HepG2 (cell line): Measurements from ENCODE around the gene MYL6B. TPM values are rescaled to one million over a fixed set of nuclear protein-coding genes. Genes with fewer than 3 reads are reported as not detected.

Source experiments
- CHD4 ChIP-seq: fragments of 200-600 bp; sonication (generic); IDR thresholded peaks from 2 replicates; pipeline ENCODE4 v1.7.0; 2017; ENCODE audit warnings: mild to moderate bottlenecking, low read length, borderline replicate concordance
- GATAD1 ChIP-seq: IDR thresholded peaks from 2 replicates; pipeline ENCODE4 v1.6.1; 2016; ENCODE audit warnings: missing genetic modification reagents, missing compliant biosample characterization
- KDM2A ChIP-seq: sonication (generic); formaldehyde crosslinking; IDR thresholded peaks from 2 replicates; pipeline ENCODE4 v1.4.0; 2020; ENCODE audit warnings: low read depth, missing genetic modification reagents, borderline replicate concordance
- KLF15 ChIP-seq: sonication (generic); formaldehyde crosslinking; IDR thresholded peaks from 2 replicates; pipeline ENCODE4 v1.8.1; 2023; ENCODE audit warnings: borderline replicate concordance, mild to moderate bottlenecking, inconsistent platforms, missing genetic modification reagents, mixed read lengths
- MAF1 ChIP-seq: sonication (generic); formaldehyde crosslinking; IDR thresholded peaks from 2 replicates; pipeline ENCODE4 v1.5.0; 2020; ENCODE audit warnings: missing genetic modification reagents, borderline replicate concordance
- REXO4 ChIP-seq: sonication (generic); formaldehyde crosslinking; IDR thresholded peaks from 2 replicates; pipeline ENCODE4 v1.8.0; 2022; ENCODE audit warnings: missing genetic modification reagents, mild to moderate bottlenecking, borderline replicate concordance
- THYN1 ChIP-seq: sonication (generic); formaldehyde crosslinking; IDR thresholded peaks from 2 replicates; pipeline ENCODE4 v1.8.1; 2023; ENCODE audit warnings: low read depth, mild to moderate bottlenecking, moderate library complexity, missing genetic modification reagents, borderline replicate concordance
- YEATS2 ChIP-seq: sonication (generic); formaldehyde crosslinking; IDR thresholded peaks from 2 replicates; pipeline ENCODE4 v1.4.0; 2020; ENCODE audit warnings: missing genetic modification reagents, borderline replicate concordance
- ZNF230 ChIP-seq: sonication (generic); formaldehyde crosslinking; IDR thresholded peaks from 2 replicates; pipeline ENCODE4 v1.4.0; 2020; ENCODE audit warnings: mild to moderate bottlenecking, missing genetic modification reagents
- ZNF496 ChIP-seq: sonication (generic); formaldehyde crosslinking; IDR thresholded peaks from 2 replicates; pipeline ENCODE4 v1.8.1; 2023; ENCODE audit warnings: mild to moderate bottlenecking, moderate library complexity, missing genetic modification reagents; ENCODE audit not compliant: insufficient replicate concordance
- ZNF629 ChIP-seq: sonication (generic); formaldehyde crosslinking; conservative IDR thresholded peaks from 2 replicates; pipeline ENCODE4 v1.5.0; 2020; ENCODE audit warnings: missing genetic modification reagents
- ZNF780A ChIP-seq: sonication (generic); formaldehyde crosslinking; IDR thresholded peaks from 2 replicates; pipeline ENCODE4 v1.8.0; 2022; ENCODE audit warnings: mild to moderate bottlenecking, missing genetic modification reagents, moderate library complexity
- ZSCAN21 ChIP-seq: sonication (generic); formaldehyde crosslinking; IDR thresholded peaks from 2 replicates; pipeline ENCODE4 v1.8.0; 2022; ENCODE audit warnings: mild to moderate bottlenecking, missing genetic modification reagents, moderate library complexity, borderline replicate concordance
- polyA plus RNA-seq, 8 experiments: library from polyadenylated mRNA; depleted of rRNA in 3 of 8; stranded (reverse) in 7 of 8; unstranded in 1 of 8; fragments of >200 nt; fragmentation: Illumina TruSeq in 4 of 8; extraction: Trizol in 4 of 8; gene quantifications; 2 replicates each; pipeline versions ENCODE4 v1.2.1 to v1.2.3, GENCODE V29; 2011 to 2016; ENCODE audit warnings: low read depth in 4 of 8, missing spikeins in 1 of 8, mixed read lengths in 1 of 8; ENCODE audit not compliant: insufficient read depth in 1 of 8
- total RNA-seq, 5 experiments: library from RNA; depleted of rRNA; stranded (reverse); fragments of >200 nt; fragmentation: Illumina TruSeq; extraction: Trizol; gene quantifications; 2 replicates each; pipeline ENCODE4 v1.2.3, GENCODE V29; 2016; ENCODE audit warnings: low read depth in 1 of 5
- TF ChIP-seq, protein P1 (sequence below): sonication (generic); formaldehyde crosslinking; IDR thresholded peaks from 2 replicates; pipeline ENCODE4 v1.4.0; 2020; ENCODE audit warnings: low read depth, mild to moderate bottlenecking, missing genetic modification reagents
- TF ChIP-seq, protein P2 (sequence below): fragments of 450-650 bp; IDR thresholded peaks from 2 replicates; pipeline ENCODE4 v1.6.1; 2017; ENCODE audit warnings: mild to moderate bottlenecking
- TF ChIP-seq, protein P3 (sequence below): sonication (generic); formaldehyde crosslinking; IDR thresholded peaks from 2 replicates; pipeline ENCODE4 v1.4.0; 2020; ENCODE audit warnings: mild to moderate bottlenecking, missing genetic modification reagents
- TF ChIP-seq, protein P4 (sequence below), 2 experiments: sonication (generic) in 1 of 2; formaldehyde crosslinking in 1 of 2; IDR thresholded peaks; 2 replicates each; pipeline versions ENCODE4 v1.4.0 to v1.6.1; 2018 to 2020; ENCODE audit warnings: missing genetic modification reagents in 2 of 2, borderline replicate concordance in 1 of 2, low read depth in 1 of 2, mild to moderate bottlenecking in 1 of 2, missing biosample characterization in 1 of 2

Gene MYL6B
- total and polyA plus RNA-seq, 2 of the 13 experiments (the other 11 are each of a cell fraction or from before 2014, with no cell fraction given), result 75.7 to 88.7 TPM

DNA sequence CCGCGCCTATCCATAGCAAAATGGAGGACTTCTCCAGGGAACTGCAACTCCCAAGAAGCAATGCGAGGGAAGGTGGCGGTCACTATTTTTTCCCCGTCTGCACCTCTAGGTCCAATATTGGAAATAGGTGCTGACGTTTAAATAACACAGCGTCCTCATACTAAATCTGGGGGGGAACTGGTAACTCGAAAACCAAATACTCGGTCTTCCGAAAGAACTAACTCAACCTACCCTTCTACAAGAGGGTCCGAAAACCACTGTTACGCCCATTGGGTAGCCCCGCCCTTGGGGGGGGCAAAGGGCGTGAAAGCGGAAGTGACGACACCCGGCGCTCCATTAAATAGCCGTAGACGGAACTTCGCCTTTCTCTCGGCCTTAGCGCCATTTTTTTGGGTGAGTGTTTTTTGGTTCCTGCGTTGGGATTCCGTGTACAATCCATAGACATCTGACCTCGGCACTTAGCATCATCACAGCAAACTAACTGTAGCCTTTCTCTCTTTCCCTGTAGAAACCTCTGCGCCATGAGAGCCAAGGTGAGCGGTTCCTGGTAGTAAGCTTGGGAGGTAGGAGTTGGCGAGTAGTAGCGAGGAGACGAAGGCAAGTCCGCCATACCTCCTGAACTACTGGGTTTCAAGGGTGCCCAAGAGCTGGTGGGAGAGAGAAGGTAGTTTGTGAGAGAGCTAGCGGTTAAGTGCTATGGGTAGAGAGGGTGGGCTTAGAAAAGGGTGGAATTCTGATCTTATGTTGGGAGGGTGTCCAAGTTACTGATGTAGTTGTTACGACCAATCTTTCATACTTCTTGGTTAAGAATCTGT is 35.9 kb upstream of the MYL6B start, which contains the start of gene RPL41 (continued):
- TF ChIP-seq ZNF496 (CRISPR knock-in tag), result no peak
- peak; percentile 62; the same call in 1 of the 2 replicates for TF ChIP-seq GATAD1 (CRISPR knock-in tag)
- no peak for TF ChIP-seq MAF1 (CRISPR knock-in tag)
- TF ChIP-seq, protein P1, sequence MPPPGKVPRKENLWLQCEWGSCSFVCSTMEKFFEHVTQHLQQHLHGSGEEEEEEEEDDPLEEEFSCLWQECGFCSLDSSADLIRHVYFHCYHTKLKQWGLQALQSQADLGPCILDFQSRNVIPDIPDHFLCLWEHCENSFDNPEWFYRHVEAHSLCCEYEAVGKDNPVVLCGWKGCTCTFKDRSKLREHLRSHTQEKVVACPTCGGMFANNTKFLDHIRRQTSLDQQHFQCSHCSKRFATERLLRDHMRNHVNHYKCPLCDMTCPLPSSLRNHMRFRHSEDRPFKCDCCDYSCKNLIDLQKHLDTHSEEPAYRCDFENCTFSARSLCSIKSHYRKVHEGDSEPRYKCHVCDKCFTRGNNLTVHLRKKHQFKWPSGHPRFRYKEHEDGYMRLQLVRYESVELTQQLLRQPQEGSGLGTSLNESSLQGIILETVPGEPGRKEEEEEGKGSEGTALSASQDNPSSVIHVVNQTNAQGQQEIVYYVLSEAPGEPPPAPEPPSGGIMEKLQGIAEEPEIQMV (CRISPR knock-in tag), result peak; percentile 73
- no peak for TF ChIP-seq ZNF780A (CRISPR knock-in tag)
- no peak for TF ChIP-seq THYN1 (CRISPR knock-in tag)
- TF ChIP-seq ZNF629 (CRISPR knock-in tag), result 0 out of 2 replicates have a peak, but pooled peaks have one; percentile 24
- TF ChIP-seq, protein P2, sequence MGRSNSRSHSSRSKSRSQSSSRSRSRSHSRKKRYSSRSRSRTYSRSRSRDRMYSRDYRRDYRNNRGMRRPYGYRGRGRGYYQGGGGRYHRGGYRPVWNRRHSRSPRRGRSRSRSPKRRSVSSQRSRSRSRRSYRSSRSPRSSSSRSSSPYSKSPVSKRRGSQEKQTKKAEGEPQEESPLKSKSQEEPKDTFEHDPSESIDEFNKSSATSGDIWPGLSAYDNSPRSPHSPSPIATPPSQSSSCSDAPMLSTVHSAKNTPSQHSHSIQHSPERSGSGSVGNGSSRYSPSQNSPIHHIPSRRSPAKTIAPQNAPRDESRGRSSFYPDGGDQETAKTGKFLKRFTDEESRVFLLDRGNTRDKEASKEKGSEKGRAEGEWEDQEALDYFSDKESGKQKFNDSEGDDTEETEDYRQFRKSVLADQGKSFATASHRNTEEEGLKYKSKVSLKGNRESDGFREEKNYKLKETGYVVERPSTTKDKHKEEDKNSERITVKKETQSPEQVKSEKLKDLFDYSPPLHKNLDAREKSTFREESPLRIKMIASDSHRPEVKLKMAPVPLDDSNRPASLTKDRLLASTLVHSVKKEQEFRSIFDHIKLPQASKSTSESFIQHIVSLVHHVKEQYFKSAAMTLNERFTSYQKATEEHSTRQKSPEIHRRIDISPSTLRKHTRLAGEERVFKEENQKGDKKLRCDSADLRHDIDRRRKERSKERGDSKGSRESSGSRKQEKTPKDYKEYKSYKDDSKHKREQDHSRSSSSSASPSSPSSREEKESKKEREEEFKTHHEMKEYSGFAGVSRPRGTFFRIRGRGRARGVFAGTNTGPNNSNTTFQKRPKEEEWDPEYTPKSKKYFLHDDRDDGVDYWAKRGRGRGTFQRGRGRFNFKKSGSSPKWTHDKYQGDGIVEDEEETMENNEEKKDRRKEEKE, result no peak
- peak; percentile 66; the same call in 1 of the 2 replicates for TF ChIP-seq KDM2A (CRISPR knock-in tag)
- no peak for TF ChIP-seq ZSCAN21
- TF ChIP-seq ZNF230 (CRISPR knock-in tag), result peak; percentile 93; the same call in 1 of the 2 replicates
- no peak for TF ChIP-seq CHD4
- peak; percentile 99 for TF ChIP-seq YEATS2 (CRISPR knock-in tag)
- TF ChIP-seq, protein P3, sequence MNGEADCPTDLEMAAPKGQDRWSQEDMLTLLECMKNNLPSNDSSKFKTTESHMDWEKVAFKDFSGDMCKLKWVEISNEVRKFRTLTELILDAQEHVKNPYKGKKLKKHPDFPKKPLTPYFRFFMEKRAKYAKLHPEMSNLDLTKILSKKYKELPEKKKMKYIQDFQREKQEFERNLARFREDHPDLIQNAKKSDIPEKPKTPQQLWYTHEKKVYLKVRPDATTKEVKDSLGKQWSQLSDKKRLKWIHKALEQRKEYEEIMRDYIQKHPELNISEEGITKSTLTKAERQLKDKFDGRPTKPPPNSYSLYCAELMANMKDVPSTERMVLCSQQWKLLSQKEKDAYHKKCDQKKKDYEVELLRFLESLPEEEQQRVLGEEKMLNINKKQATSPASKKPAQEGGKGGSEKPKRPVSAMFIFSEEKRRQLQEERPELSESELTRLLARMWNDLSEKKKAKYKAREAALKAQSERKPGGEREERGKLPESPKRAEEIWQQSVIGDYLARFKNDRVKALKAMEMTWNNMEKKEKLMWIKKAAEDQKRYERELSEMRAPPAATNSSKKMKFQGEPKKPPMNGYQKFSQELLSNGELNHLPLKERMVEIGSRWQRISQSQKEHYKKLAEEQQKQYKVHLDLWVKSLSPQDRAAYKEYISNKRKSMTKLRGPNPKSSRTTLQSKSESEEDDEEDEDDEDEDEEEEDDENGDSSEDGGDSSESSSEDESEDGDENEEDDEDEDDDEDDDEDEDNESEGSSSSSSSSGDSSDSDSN (CRISPR knock-in tag), result peak; percentile 42; the same call in 1 of the 2 replicates
- TF ChIP-seq REXO4 (CRISPR knock-in tag), result no peak
- TF ChIP-seq KLF15, result no peak
- TF ChIP-seq, protein P4, sequence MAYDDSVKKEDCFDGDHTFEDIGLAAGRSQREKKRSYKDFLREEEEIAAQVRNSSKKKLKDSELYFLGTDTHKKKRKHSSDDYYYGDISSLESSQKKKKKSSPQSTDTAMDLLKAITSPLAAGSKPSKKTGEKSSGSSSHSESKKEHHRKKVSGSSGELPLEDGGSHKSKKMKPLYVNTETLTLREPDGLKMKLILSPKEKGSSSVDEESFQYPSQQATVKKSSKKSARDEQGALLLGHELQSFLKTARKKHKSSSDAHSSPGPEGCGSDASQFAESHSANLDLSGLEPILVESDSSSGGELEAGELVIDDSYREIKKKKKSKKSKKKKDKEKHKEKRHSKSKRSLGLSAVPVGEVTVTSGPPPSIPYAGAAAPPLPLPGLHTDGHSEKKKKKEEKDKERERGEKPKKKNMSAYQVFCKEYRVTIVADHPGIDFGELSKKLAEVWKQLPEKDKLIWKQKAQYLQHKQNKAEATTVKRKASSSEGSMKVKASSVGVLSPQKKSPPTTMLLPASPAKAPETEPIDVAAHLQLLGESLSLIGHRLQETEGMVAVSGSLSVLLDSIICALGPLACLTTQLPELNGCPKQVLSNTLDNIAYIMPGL (CRISPR knock-in tag; IDR thresholded peaks at IDR 0.05; ENCODE audit: borderline replicate concordance in 1 of 2, low read depth in 1 of 2), result peak; percentile 27 to 60; a peak in 2 of 4 replicates
